HG03575 (cell line): ENCODE measurements around the gene D2HGDH.
A peak's percentile ranks its signal among the peaks of the same experiment; 100 is the strongest.

Experiments
- ATAC-seq: cut with Tn5 transposase; IDR thresholded peaks from one replicate; pipeline ENCODE4 v1.9.1; 2021; ENCODE audit not compliant: unreplicated experiment, insufficient number of reproducible peaks, low FRiP score; ENCODE audit errors: extremely low read depth

The D2HGDH gene

GRCh38 chr2:241734467-241735208, at the start of gene D2HGDH:
D2HGDH (plus strand) TSS chr2:241734630; CDS start chr2:241735225, 595 bp downstream.
- no peak for ATAC-seq

- no peak for ATAC-seq
Measured at GRCh38 chr2:241686324-241686649, 48.1 kb upstream of the D2HGDH start.

DNA sequence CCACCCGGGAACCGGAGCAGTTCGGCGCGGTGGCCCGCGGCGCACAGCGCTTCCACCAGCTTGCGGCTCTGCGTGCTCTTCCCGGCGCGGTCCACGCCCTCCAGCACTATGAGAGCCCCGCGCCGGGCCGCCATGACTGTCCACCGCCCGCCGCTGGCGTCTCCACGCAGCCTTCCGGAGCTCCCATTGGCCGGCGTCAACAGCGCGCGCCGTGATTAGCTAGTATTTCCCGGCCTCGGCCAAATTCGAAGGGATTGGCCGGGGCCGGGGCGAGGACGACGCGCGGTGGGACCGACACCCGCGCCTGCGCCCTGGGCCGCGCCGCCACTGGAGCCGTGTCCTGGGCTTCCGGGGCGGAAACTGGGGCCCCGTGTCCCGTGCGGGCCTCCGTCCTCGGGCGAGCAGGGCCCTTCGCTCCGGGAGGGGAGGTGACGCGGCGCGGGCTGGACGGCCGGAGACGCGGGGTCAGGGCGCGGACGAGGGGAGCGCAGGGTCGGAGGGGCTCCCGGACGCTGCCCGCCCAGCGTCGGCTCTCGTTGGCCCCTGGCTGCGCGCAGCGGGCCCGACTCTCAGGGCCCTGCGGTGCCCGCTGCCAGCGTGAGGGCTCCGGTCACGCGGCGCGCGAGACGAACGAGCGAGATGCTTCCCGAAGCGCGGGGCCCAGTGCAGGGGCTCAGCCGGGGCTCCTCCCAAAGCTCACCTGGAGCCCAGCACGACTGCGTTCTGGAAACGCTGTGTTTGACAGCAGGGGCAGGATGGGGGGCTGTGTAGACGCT, 47.6 kb upstream of the D2HGDH start, which contains the start of gene DTYMK:
DTYMK (minus strand) TSS at position 166 of the 776 bp plus-strand sequence; CDS start at position 134, 32 bp downstream.
- no peak for ATAC-seq

- ATAC-seq: no peak
Measured at GRCh38 chr2:241689306-241689705, 45.1 kb upstream of the D2HGDH start.

- no peak for ATAC-seq
Measured at GRCh38 chr2:241690202-241690717, 44.2 kb upstream of the D2HGDH start.

GRCh38 chr2:241692448-241692847, 42.0 kb upstream of the D2HGDH start:
- ATAC-seq: no peak

GRCh38 chr2:241695651-241696050, 38.8 kb upstream of the D2HGDH start:
- ATAC-seq: no peak

DNA sequence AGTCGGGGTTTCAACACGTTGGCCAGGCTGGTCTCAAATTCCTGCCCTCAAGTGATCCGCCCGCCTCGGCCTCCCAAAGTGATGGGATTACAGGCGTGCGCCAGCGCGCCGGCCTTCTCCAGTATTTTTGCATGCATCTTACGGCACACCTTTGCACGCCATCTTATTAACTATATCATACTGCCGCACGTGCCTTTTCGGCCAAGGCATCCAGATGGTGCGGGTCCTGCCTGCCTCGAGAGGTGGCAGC, 33.4 kb upstream of the D2HGDH start:
- no peak for ATAC-seq

GRCh38 chr2:241701399-241702154, 32.9 kb upstream of the D2HGDH start, which contains the start of gene ING5:
ING5 (plus strand) TSS chr2:241702039; CDS start chr2:241702066, 27 bp downstream.
- peak; percentile 13 for ATAC-seq

GRCh38 chr2:241702155-241703031, 32.0 kb upstream of the D2HGDH start:
- peak; percentile 32 for ATAC-seq

DNA sequence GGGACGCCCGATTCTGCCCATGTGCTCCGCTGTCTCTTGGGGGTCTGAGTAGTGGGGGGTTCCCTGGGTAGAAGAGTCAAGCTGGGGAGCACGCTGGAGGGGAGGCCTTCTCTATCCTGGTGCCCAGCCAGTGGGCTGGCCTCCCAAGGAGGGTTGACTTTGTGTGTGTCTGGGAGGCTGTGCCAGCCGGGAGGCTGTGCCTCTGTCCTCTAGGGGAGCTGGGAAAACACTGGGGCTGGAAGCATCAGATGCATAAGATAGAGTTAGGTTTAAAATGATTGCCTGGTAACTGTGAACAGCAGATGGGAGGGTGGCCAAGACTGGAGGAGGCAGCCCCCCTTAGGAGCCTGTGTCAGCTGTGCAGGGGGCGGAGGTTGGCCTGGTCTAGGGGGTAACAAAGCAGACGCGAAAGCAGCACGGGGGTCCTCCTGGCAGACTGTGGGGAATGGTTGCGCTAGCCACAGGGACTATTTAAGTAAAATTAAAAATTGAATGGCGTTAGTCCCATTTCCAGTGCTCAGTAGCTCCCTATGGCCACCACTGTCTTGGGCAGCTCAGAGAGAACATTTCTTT, 31.3 kb upstream of the D2HGDH start:
- ATAC-seq: no peak

GRCh38 chr2:241706537-241706936, 27.9 kb upstream of the D2HGDH start:
- no peak for ATAC-seq

DNA sequence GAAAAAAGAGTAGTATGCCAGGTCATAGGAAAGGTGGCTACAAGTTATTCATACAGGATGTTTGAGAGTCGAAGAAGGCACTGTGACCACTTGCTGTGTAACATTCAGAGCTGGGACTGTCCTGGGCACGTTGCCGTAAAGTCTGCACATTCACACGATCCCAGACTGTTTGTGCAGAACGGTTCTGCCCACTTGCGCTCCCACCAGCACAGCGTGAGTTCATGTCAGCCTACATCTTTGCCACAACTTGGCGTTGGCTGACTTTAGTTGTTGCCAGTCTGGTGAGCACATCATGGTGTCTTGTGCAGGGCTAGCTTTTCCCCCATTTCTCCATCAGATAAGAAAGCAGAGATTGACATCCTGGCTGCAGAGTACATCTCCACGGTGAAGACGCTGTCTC, 25.6 kb upstream of the D2HGDH start:
- ATAC-seq: no peak

GRCh38 chr2:241719093-241719492, 15.3 kb upstream of the D2HGDH start:
- no peak for ATAC-seq

GRCh38 chr2:241720099-241720498, 14.3 kb upstream of the D2HGDH start:
- ATAC-seq: no peak

DNA sequence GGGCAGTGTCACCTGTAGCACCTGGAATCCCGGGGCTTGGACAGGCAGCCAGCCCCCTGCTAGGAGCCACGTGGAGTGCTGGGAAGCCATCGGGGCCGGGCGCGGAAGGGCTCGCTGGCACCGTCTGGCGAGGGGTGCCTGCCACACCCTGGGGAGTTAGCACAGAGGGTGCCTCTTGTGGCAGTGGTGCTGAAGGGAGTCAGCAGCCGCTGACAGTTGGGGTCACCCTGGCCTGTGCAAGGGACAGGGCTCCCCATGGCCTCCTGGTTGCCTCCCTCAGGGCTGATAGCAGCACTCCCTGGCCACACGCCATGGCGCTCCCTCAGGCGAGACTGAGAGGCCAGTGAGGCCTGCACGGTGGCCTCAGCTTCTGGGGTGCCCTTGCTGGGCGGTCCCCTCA, 13.9 kb upstream of the D2HGDH start:
- ATAC-seq: no peak

GRCh38 chr2:241721852-241722251, 12.6 kb upstream of the D2HGDH start:
- no peak for ATAC-seq

GRCh38 chr2:241722896-241723454, 11.5 kb upstream of the D2HGDH start:
- ATAC-seq: no peak
